Stimulated activated CD8-positive, alpha-beta memory T cell treated with anti-CD3 and anti-CD28 coated beads, Interleukin-4, amount 100 ng/mL, for 4 hours (primary cell): Measurements from ENCODE around the gene ABCC2.

ENCODE experiments used
- DNase-seq, 2 donors: peaks; one replicate each; pipeline ENCODE4 v3.0.0-alpha.2; 2020; ENCODE audit warnings: low read depth in 2 of 2, low spot score in 1 of 2

Gene ABCC2

GRCh38 chr10:99770408-99771045 is 11.9 kb upstream of the ABCC2 start:
- no peak for DNase-seq

DNA sequence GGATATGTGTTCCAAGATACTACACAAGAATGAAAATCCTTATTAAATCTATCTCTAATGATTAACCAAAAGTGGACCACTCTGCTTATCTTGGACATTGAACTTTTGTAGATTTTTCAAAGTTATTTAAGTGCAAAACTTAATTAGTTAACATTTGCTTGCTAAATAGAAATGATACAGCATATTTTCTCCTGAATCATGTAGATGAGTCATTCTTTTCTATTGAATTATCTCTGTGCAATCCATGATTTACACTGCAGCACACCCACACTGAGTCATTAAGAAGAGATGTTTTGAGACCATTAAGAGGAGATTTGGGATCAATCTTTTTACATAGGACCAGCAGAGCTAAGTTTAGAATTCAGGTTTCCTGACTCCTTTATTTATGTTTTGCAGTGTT is 6.6 kb upstream of the ABCC2 start:
- DNase-seq = no peak

DNA sequence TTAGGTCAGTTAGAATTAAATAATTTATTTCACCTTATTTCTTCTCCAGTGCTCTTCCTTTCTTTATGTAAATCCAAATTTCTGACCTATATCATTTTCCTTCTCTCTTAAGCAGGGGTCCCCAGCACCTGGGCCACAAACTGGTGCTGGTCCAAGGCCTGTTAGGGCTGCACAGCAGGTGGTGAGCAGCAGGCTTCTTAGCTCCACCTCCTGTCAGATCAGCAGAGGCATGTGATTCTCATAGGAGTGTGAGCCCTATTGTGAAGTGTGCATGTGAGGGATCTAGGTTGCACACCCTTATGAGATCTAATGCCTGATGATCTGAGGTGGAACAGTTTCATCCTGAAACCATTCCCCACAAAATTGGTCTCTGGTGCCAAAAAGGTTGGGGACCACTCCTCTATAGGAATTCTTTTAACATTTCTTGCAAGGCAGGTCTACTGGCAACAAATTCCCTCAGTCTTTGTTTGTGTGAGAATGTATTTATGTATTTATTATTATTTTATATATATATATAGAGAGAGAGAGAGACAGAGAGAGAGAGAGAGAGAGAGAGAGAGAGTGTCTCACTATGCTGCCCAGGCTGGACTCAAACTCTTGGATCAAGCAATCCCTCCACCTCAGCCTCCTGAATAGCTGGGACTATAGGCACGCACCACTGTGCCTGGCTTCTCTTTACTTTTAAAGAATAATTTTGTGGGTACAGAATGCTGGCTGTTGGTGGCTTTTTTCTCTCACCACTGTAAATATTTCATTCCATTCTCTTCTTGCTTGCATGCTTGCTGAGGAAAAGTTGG is 4.3 kb upstream of the ABCC2 start:
- no peak for DNase-seq

DNA sequence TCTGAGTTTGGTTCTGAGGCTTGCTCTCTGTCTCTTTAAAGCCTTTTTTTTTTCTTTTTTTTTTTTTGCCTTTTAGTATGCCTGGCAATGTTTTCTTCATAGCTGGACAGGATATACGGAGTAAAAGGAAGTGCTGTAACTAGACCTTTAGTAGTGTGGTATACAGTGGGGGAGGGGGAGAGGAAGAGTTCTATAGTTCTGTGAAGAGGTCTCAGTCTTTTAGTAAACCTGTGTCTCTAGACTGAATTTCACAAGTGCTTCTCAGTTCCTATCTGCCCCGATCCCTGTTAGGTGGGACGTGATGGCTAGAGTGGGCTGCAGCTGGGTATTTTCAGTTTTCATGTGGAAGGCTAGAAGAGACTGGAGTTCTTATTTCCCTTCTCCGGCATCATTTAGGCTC is 3.1 kb upstream of the ABCC2 start:
- no peak for DNase-seq

GRCh38 chr10:99781734-99782429 is 558 bp upstream of the ABCC2 start:
- DNase-seq = no peak

DNA sequence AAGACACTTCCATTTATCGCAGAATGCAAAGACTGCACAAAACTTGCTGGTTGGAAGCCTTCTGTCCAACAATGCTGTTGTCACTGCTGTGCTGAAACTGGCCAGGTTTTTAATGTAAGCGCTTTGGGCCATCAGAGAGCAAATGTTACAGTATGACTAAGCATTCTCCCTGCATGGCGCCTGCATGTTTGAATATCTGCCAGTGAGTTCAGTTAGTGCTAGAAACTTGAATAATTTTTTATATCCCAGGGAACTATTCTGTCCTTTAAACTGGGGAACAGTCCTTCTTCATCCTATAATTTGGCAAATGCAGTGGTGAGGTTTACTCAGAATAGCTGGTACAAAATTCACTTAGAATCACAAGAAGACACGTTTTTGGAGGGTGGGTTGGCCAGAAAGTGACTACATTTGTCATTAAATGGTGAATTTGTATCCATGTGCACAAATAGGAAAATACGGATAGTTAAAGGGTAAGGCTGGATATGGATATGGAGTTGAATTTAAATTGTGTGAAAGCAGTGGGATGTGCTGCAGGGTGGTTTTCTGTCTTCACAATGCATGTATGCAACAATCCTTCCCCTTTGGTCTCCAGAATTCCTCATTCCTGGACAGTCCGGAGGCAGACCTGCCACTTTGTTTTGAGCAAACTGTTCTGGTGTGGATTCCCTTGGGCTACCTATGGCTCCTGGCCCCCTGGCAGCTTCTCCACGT is 1.7 kb downstream of the ABCC2 start:
- DNase-seq = no peak

DNA sequence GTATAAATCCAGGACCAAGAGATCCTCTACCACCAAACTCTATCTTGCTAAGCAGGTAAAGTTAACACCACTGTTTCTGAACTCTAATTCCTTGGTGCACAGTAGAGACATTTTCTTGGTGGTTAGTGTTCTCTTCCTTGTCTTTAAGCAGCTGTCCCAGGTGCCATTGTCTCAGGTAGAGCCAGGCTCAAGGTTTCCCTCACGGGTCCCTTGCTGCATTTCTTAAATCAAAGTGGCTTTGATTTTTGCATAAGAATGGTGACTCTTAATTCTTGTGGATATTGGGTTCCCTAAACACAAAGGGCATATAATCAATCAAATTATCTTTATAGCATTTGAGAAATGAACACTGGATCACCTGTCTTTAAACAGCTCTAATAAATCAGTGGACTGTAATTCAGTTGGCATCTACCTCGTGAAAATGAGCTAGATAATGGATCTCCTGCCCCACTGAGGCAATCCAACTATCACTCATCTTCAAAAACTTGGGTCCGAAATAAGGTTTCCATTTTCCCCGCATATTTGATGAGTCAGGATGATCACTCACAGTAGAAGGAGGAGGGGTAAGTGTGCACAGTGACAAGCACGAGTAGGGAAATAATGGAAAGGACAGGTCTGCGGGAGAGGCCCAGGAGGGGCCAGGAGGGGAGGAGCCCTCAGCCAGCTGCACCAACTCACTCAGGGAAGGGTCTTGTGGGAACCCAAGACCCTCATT is 2.4 kb downstream of the ABCC2 start:
- DNase-seq = no peak

- DNase-seq = no peak
Measured at GRCh38 chr10:99785646-99786045, 3.2 kb downstream of the ABCC2 start.

- DNase-seq = no peak
Measured at GRCh38 chr10:99787311-99787710, 4.9 kb downstream of the ABCC2 start.

DNA sequence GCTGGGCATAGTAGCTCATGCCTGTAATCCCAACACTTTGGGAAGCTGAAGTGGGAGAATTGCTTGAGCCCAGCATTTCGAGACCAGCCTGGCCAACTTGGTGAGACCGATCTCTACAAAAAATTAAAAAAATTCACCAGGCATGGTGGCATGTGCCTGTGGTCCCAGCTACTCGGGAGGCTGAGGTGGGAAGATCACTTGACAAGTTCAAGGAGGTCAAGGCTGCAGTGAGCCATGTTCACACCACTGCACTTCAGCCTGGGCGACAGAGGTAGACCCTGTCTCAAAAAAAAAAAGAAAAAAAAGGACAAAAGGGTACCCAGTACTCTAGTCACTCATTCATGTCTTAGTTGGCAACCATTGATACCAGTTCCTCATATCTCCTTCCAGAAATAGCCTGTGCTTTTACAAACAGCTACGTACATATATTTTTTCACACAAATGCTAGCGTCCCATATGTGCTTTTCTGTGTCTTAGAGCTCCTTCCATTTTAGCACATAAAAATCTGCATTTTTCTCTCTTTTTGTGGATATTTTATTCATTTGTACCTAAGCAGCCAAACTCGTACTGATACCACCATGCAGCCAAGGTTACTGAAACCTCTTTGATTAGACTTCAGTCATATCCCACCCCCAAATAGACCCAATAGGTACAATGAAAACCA is 5.5 kb downstream of the ABCC2 start:
- no peak for DNase-seq

- DNase-seq = no peak
Measured at GRCh38 chr10:99788598-99789256, 6.3 kb downstream of the ABCC2 start.

DNA sequence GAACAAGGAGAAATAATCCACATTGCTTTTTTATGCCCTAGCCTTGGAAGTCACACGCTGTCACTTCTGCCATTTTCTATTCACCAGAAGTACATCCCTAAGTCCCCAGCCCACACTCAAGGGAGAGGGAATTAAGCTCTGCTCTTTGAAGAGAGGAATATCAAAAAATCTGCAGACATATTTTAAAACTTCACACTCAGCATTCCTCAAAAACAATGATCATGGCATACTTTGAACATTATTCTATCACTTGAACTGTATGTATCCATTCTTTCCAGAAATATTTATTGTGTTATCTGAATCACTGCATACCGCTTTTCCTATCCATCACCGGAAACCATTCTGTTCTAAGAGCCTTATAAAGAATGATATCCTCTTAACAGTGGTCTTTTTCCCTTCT is 9.4 kb downstream of the ABCC2 start:
- no peak for DNase-seq

GRCh38 chr10:99793819-99794218 is 11.4 kb downstream of the ABCC2 start:
- DNase-seq = no peak

DNA sequence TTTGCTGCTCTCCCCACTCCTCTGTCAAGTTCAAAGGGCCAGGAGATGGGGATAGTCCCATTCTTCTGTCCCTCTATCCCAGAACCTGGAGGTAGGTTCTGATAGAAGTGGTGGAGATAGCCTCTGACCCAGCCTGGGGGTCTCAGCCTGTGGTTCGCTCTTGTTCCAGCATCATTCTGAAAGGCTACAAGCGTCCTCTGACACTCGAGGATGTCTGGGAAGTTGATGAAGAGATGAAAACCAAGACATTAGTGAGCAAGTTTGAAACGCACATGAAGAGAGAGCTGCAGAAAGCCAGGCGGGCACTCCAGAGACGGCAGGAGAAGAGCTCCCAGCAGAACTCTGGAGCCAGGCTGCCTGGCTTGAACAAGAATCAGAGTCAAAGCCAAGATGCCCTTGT is 14.5 kb downstream of the ABCC2 start:
- DNase-seq = no peak

DNA sequence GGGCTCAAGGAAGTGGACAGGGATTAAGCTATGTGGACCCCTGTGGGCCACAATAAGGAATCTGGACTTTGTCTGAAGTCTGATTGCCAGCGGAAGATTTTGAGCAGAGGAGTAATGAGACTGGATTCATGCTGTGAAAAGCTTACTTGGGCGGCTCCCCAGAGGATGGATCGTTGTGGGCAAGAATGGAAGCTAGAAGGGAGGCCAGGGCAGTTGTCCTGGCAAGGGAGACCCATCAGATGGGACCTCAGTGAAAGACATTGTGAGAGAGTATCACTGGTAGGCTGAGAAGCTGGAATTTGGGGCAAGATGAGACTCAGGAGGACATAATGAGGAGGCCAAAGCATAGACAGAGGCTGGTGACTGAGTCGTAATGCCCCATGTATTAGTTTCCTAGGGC is 15.6 kb downstream of the ABCC2 start:
- DNase-seq = no peak

DNA sequence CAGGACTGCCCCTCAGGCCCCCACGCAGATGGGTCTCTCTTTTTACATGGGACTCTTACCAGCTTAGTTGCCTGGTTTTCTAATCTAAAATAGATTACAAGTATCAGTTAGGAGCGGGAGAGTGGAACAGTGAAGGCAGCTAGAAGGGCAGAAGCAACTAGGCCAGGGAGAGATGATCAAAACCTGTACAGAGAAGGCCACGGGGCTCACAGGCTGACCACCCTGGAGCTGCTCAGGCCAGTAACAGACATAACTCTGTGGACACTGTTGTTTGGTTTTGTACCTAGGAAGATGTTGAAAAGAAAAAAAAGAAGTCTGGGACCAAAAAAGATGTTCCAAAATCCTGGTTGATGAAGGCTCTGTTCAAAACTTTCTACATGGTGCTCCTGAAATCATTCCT is 16.5 kb downstream of the ABCC2 start:
- DNase-seq = no peak

DNA sequence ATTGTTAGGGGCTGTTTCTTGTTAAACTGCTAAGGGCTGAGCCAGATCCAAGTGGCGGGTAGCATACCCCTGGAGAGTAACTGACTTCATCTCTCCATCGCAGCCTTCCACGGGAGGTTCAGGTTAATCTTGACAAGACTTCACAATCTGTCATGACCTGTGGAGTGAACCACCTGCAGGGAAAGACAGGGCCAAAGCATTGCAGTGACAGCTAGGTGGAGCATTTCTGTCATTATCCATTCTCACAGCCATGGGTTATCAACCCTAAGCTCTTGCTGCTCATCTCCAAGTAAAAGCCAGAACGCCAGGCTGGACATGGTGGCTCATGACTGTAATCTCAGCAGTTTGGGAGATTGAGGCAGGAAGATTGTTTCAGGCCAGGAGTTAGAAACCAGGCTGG is 17.2 kb downstream of the ABCC2 start:
- no peak for DNase-seq

GRCh38 chr10:99804471-99804870 is 22.0 kb downstream of the ABCC2 start:
- no peak for DNase-seq

DNA sequence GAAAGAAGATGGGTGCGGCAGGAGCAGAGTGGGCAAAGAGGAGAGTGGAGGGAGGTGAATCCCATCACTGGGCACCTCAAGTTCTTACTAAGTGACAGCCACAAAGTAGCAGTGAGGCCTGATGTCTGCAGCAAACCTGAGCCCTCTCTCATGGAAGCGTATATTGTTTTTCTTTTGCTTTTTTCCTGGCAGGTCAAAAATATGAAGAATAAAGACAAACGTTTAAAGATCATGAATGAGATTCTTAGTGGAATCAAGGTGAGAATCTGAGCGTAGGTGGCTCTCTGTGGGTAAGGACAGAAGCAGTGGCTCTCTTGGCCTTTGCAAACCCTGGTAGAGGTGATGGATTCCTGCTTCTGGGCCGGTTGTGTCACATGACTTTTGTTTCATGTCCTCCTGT is 22.8 kb downstream of the ABCC2 start:
- DNase-seq = no peak

DNA sequence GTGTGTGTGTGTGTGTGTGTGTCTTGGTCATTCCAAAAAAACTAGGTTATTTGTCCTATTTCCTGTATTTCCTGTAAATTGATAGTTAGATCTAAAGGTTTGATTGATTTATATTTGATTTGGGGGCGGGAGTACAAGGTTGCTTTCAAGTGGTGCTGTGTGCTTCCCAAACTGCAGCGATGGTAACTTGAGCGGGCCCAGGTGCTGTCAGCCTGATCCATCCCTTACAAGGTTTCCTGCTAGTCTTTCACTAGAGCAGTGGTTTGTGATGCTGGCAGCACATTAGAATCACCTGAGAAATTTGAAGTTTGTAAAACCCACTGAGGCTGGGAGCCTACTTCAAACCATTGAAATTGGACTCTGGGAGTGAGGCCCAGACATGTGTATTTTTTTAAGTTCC is 23.7 kb downstream of the ABCC2 start:
- DNase-seq = no peak
